Measurements from ENCODE around the gene C22orf23.
"Not testable (repeated sequence)": the region's sequence is repeated elsewhere in the genome, so short reads cannot be mapped to it uniquely, and the experiment has no call there.

The C22orf23 gene

GRCh38 chr22:37957232-37957631 is 3.8 kb upstream of the C22orf23 start:
- no peak for DNase-seq (ENCODE audit: low read depth in 1 of 2, low spot score in 1 of 2)

GRCh38 chr22:37955825-37956397 is 2.5 kb upstream of the C22orf23 start:
- DNase-seq (ENCODE audit: low read depth in 1 of 2, low spot score in 1 of 2): not testable (repeated sequence)

GRCh38 chr22:37954686-37955085 is 1.3 kb upstream of the C22orf23 start:
- no peak for DNase-seq (ENCODE audit: low read depth in 1 of 2, low spot score in 1 of 2)

- DNase-seq (ENCODE audit: low read depth in 1 of 2, low spot score in 1 of 2): no peak
Measured at GRCh38 chr22:37953062-37953436, 352 bp downstream of the C22orf23 start.

- DNase-seq (ENCODE audit: low read depth in 1 of 2, low spot score in 1 of 2): not testable (repeated sequence)
Measured at GRCh38 chr22:37952629-37953028, 772 bp downstream of the C22orf23 start.

GRCh38 chr22:37951305-37951704 is 2.1 kb downstream of the C22orf23 start:
- no peak for DNase-seq (ENCODE audit: low read depth in 1 of 2, low spot score in 1 of 2)

- DNase-seq (ENCODE audit: low read depth in 1 of 2, low spot score in 1 of 2): not testable (repeated sequence)
Measured at GRCh38 chr22:37947142-37947795, 6.1 kb downstream of the C22orf23 start.

GRCh38 chr22:37944423-37944822 is 9.0 kb downstream of the C22orf23 start:
- DNase-seq (ENCODE audit: low read depth in 1 of 2, low spot score in 1 of 2): not testable (repeated sequence)

- no peak for DNase-seq (ENCODE audit: low read depth in 1 of 2, low spot score in 1 of 2)
Measured at GRCh38 chr22:37943825-37944198, 9.6 kb downstream of the C22orf23 start.

- DNase-seq (ENCODE audit: low read depth in 1 of 2, low spot score in 1 of 2): no peak
Measured at GRCh38 chr22:37943136-37943824, 10.1 kb downstream of the C22orf23 start.

- DNase-seq (ENCODE audit: low read depth in 1 of 2, low spot score in 1 of 2): no peak
Measured at GRCh38 chr22:37942133-37942532, 11.3 kb downstream of the C22orf23 start.

- DNase-seq (ENCODE audit: low read depth in 1 of 2, low spot score in 1 of 2): no peak
Measured at GRCh38 chr22:37940698-37941376, 12.6 kb downstream of the C22orf23 start.

GRCh38 chr22:37933711-37934376 is 19.6 kb downstream of the C22orf23 start:
- peak; percentile 60 to 65 for DNase-seq (ENCODE audit: low read depth in 1 of 2, low spot score in 1 of 2)

GRCh38 chr22:37932821-37933578 is 20.4 kb downstream of the C22orf23 start:
- DNase-seq (ENCODE audit: low read depth in 1 of 2, low spot score in 1 of 2): no peak

GRCh38 chr22:37932401-37932800 is 21.0 kb downstream of the C22orf23 start:
- DNase-seq (ENCODE audit: low read depth in 1 of 2, low spot score in 1 of 2): no peak

- DNase-seq (ENCODE audit: low read depth in 1 of 2, low spot score in 1 of 2): no peak
Measured at GRCh38 chr22:37931893-37932389, 21.5 kb downstream of the C22orf23 start.

GRCh38 chr22:37930952-37931440 is 22.4 kb downstream of the C22orf23 start:
- DNase-seq (ENCODE audit: low read depth in 1 of 2, low spot score in 1 of 2): no peak

GRCh38 chr22:37930270-37930951 is 23.0 kb downstream of the C22orf23 start:
- no peak for DNase-seq (ENCODE audit: low read depth in 1 of 2, low spot score in 1 of 2)

- no peak for DNase-seq (ENCODE audit: low read depth in 1 of 2, low spot score in 1 of 2)
Measured at GRCh38 chr22:37929390-37929789, 24.0 kb downstream of the C22orf23 start.

- DNase-seq (ENCODE audit: low read depth in 1 of 2, low spot score in 1 of 2): no peak
Measured at GRCh38 chr22:37927637-37927936, 25.8 kb downstream of the C22orf23 start.

Data from activated T-helper 1 cell treated with anti-CD3 and anti-CD28 coated beads, Interleukin-2, amount 50 U/mL, for 16 hours (primary cell).